Measurements from ENCODE around the gene GRPEL1. TPM values are rescaled to one million over a fixed set of nuclear protein-coding genes. Genes with fewer than 3 reads are reported as not detected.

Gene GRPEL1
- total and polyA plus RNA-seq, 10 of the 15 experiments (the other 5 are each of a cell fraction or from before 2014, with no cell fraction given): 30.8 to 119 (median 67.6) TPM

GRCh38 chr4:7044137-7044930 lies 23.5 kb downstream of the GRPEL1 start:
- Histone ChIP-seq H3K79me2 (ENCODE audit: control insufficient read depth, insufficient read depth, low read length) (peaks cover 45% of the 10 kb centered on the region), H3K4me3 (peak overlapping the region; percentile 83), H3K4me1 (ENCODE audit: control insufficient read depth, insufficient read depth, low read length) (peaks cover 27% of the 10 kb centered on the region), H3K36me3 (ENCODE audit: control insufficient read depth in 2 of 2, insufficient read depth in 2 of 2, low read length in 1 of 2) (no peaks in the 10 kb centered on the region), H3K27me3 (replicated peaks in 1 of 2; ENCODE audit: control insufficient read depth in 2 of 2, insufficient read depth in 2 of 2, low read length in 1 of 2) (peaks cover 0 to 2% of the 10 kb centered on the region in 2 experiments; a peak in 1 of 4 replicates), H4K20me1 (ENCODE audit: control insufficient read depth, insufficient read depth) (peaks cover 7% of the 10 kb centered on the region; the same call in 1 of the 2 replicates), H3K9me3 (replicated peaks; ENCODE audit: control insufficient read depth, insufficient read depth, low read length) (no peaks in the 10 kb centered on the region), H3K9ac (ENCODE audit: control insufficient read depth, insufficient read depth, low read length) (peak overlapping the region; percentile 90), H3K4me2 (ENCODE audit: control insufficient read depth, insufficient read depth) (peak overlapping the region; percentile 98), H2AFZ (ENCODE audit: control insufficient read depth, low read depth, low read length) (peak overlapping the region; percentile 76; the same call in 1 of the 2 replicates), H3K27ac (ENCODE audit: control insufficient read depth, insufficient read depth) (peak overlapping the region; percentile 87)
- no TSS peak for BruUV-seq (replicated peaks)
- intact Hi-C loops (cut with micrococcal nuclease; ENCODE audit: unreplicated experiment) (loop anchor here (1.0 to 2.0 kb wide), 2 partner anchors 14 to 26 kb away; no protein-coding TSS in a partner anchor), in situ Hi-C loops (cut with MboI) (no loop called here)
- under 1% methylated on average over 28 of the region's 29 CpGs for WGBS (ENCODE audit: insufficient coverage, insufficient replicate concordance, low lambda C conversion rate, missing lambda C conversion rate)
- TF ChIP-seq ZSCAN29 (IDR thresholded peaks at IDR 0.05) (no peak), RUNX3 (IDR thresholded peaks at IDR 0.05; ENCODE audit: low read length) (0 out of 2 replicates have a peak, but pooled peaks have one; percentile 15), BHLHE40 (IDR thresholded peaks at IDR 0.05; ENCODE audit: borderline replicate concordance in 1 of 2, low read depth in 2 of 2, low read length in 1 of 2) (peak in 1 of 2 experiments; percentile 35; a peak in 1 of 4 replicates)
- POLR2A ChIA-PET: interaction anchor here (1.0 to 7.2 kb wide), 8 partner anchors 10 to 136 kb away, joined by 3 to 88 read pairs (median 3); partner anchors contain the start of gene GRPEL1
- FAIRE-seq (no peak), ATAC-seq (peak; percentile 2), DNase-seq (ENCODE audit: low read depth, low spot score) (no peak)
- CTCF ChIA-PET: interaction anchor here (0.7 to 9.1 kb wide), 9 partner anchors 8 to 81 kb away, joined by 4 to 210 read pairs (median 6); partner anchors contain the start of gene GRPEL1
- RAD21 ChIA-PET (ENCODE audit: unreplicated experiment): interaction anchor here (0.9 to 4.7 kb wide), 5 partner anchors 13 to 324 kb away, joined by 3 to 87 read pairs (median 4); partner anchors contain the start of gene GRPEL1
- SMC1A ChIA-PET (ENCODE audit: uncharacterized antibody, unreplicated experiment): interaction anchor here (0.7 to 5.6 kb wide), 6 partner anchors 14 to 325 kb away, joined by 3 to 79 read pairs (median 5); partner anchors contain the start of genes GRPEL1 and TBC1D14
